ENCODE data around the gene LIN52. TPM values are rescaled to one million over a fixed set of nuclear protein-coding genes. Genes with fewer than 3 reads are reported as not detected.

LIN52 gene
- total RNA-seq, 1 experiment from 2014 or later: 16.9 TPM

GRCh38 chr14:74049876-74050495 lies 34.8 kb upstream of the LIN52 start:
- DNase-seq (ENCODE audit: low spot score): no peak
- POLR2A ChIA-PET (ENCODE audit: low non-redundant PET): no interaction called here
- CTCF ChIA-PET: no interaction called here
- Histone ChIP-seq H3K27me3 (replicated peaks; ENCODE audit: insufficient read depth, low read depth, low read length, poor library complexity) (no peaks in the 10 kb centered on the region), H3K36me3 (ENCODE audit: insufficient read depth, low read length, poor library complexity, severe bottlenecking) (no peaks in the 10 kb centered on the region), H3K27ac (ENCODE audit: low read depth, low read length, poor library complexity, severe bottlenecking) (no peak overlapping the region), H3K4me1 (ENCODE audit: insufficient read depth, low read length, poor library complexity, severe bottlenecking) (no peaks in the 10 kb centered on the region), H3K9me3 (ENCODE audit: low read depth, low read length, poor library complexity, severe bottlenecking) (no peaks in the 10 kb centered on the region), H3K4me3 (ENCODE audit: low read depth, low read length, poor library complexity, severe bottlenecking) (no peak overlapping the region)
- no TSS peak for BruUV-seq (replicated peaks)
- intact Hi-C loops (cut with micrococcal nuclease; ENCODE audit: unreplicated experiment): no loop called here
- TF ChIP-seq EZH2 (IDR thresholded peaks at IDR 0.05; ENCODE audit: borderline replicate concordance, low read depth, low read length, poor library complexity, severe bottlenecking): no peak
- TF ChIP-seq CTCF (conservative IDR thresholded peaks at IDR 0.05; ENCODE audit: low read depth, low read length): no peak

GRCh38 chr14:74062809-74063150 lies 22.0 kb upstream of the LIN52 start:
- H3K27ac ChIP-seq (ENCODE audit: low read depth, low read length, poor library complexity, severe bottlenecking): no peak overlapping the region
- no peaks in the 10 kb centered on the region for H3K9me3 ChIP-seq (ENCODE audit: low read depth, low read length, poor library complexity, severe bottlenecking)
- DNase-seq (ENCODE audit: low spot score): no peak
- CTCF ChIA-PET: no interaction called here
- no TSS peak for BruUV-seq (replicated peaks)
- no peak overlapping the region for H3K4me3 ChIP-seq (ENCODE audit: low read depth, low read length, poor library complexity, severe bottlenecking)
- peaks cover 6% of the 10 kb centered on the region for H3K36me3 ChIP-seq (ENCODE audit: insufficient read depth, low read length, poor library complexity, severe bottlenecking)
- H3K4me1 ChIP-seq (ENCODE audit: insufficient read depth, low read length, poor library complexity, severe bottlenecking): no peaks in the 10 kb centered on the region
- intact Hi-C loops (cut with micrococcal nuclease; ENCODE audit: unreplicated experiment): no loop called here
- POLR2A ChIA-PET (ENCODE audit: low non-redundant PET): no interaction called here
- TF ChIP-seq CTCF (conservative IDR thresholded peaks at IDR 0.05; ENCODE audit: low read depth, low read length): no peak
- H3K27me3 ChIP-seq (replicated peaks; ENCODE audit: insufficient read depth, low read depth, low read length, poor library complexity): no peaks in the 10 kb centered on the region

- POLR2A ChIA-PET (ENCODE audit: low non-redundant PET): no interaction called here
- no peak overlapping the region for H3K4me3 ChIP-seq (ENCODE audit: low read depth, low read length, poor library complexity, severe bottlenecking)
- H3K4me1 ChIP-seq (ENCODE audit: insufficient read depth, low read length, poor library complexity, severe bottlenecking): no peaks in the 10 kb centered on the region
- H3K36me3 ChIP-seq (ENCODE audit: insufficient read depth, low read length, poor library complexity, severe bottlenecking): peaks cover 6% of the 10 kb centered on the region
- CTCF ChIA-PET: no interaction called here
- no peaks in the 10 kb centered on the region for H3K9me3 ChIP-seq (ENCODE audit: low read depth, low read length, poor library complexity, severe bottlenecking)
- intact Hi-C loops (cut with micrococcal nuclease; ENCODE audit: unreplicated experiment): no loop called here
- no peak for DNase-seq (ENCODE audit: low spot score)
- H3K27me3 ChIP-seq (replicated peaks; ENCODE audit: insufficient read depth, low read depth, low read length, poor library complexity): no peaks in the 10 kb centered on the region
- no TSS peak for BruUV-seq (replicated peaks)
- TF ChIP-seq CTCF (conservative IDR thresholded peaks at IDR 0.05; ENCODE audit: low read depth, low read length) (no peak), EZH2 (IDR thresholded peaks at IDR 0.05; ENCODE audit: borderline replicate concordance, low read depth, low read length, poor library complexity, severe bottlenecking) (no peak)
- H3K27ac ChIP-seq (ENCODE audit: low read depth, low read length, poor library complexity, severe bottlenecking): no peak overlapping the region
Measured at GRCh38 chr14:74064426-74064825, 20.3 kb upstream of the LIN52 start.

Measured in A673 (cell line).